HepG2 (cell line): Measurements from ENCODE around the gene C14orf93. TPM values are rescaled to one million over a fixed set of nuclear protein-coding genes. Genes with fewer than 3 reads are reported as not detected.

Source experiments
- ATAC-seq: fragments of 200-7000 bp; cut with Tn5 transposase; 3 replicates; pipeline ENCODE4 v1.9.1; 2020; ENCODE audit warnings: mild to moderate bottlenecking, moderate library complexity
- BruUV-seq: library from RNA; stranded (reverse); fragments of 400-500 nt; replicated peaks from 2 replicates; lab custom pipeline; 2021; lab: Mats Ljungman, UMichigan
- CTCF ChIA-PET: fragments of 300-600 bp; formaldehyde crosslinking; extraction: SDS; loops from one replicate; lab custom pipeline; 2021; ENCODE audit warnings: low total read pairs, inconsistent platforms, low intra/inter-chr PET ratio; lab: Yijun Ruan, JAX
- POLR2A ChIA-PET: fragments of 350-600 bp; sonication (Branson Sonifier 250); formaldehyde crosslinking; loops from one replicate; lab custom pipeline; 2020; ENCODE audit warnings: antibody characterized with exemption, inconsistent platforms; lab: Yijun Ruan, JAX
- DNase-seq: peaks from one replicate; pipeline ENCODE4 v3.0.0-alpha.2; 2015; ENCODE audit warnings: low spot score
- FAIRE-seq: peaks from 3 replicates; lab custom pipeline; 2011; peaks lifted over from hg19 to GRCh38; lab: Jason Lieb, UNC
- H2AFZ ChIP-seq: one replicate; pipeline ENCODE4 v1.6.1; 2011; ENCODE audit warnings: low read length, inconsistent platforms
- H3K27ac ChIP-seq: fragments of 300-600 bp; 3 replicates; pipeline ENCODE4 v1.8.0; 2011; ENCODE audit warnings: mixed run types, mild to moderate bottlenecking, mixed read lengths, low read length, inconsistent platforms; ENCODE audit not compliant: insufficient read depth; ENCODE audit errors: extremely low read length
- H3K27me3 ChIP-seq, 2 experiments: fragments of 200-600 bp in 1 of 2; 2 replicates in 1 of 2; 3 replicates in 1 of 2; pipeline versions ENCODE4 v1.6.0 to v1.8.0; 2011; ENCODE audit warnings: low read length in 2 of 2, mild to moderate bottlenecking in 2 of 2, moderate library complexity in 2 of 2, inconsistent platforms in 1 of 2; ENCODE audit not compliant: insufficient read depth in 2 of 2, control insufficient read depth in 1 of 2
- H3K36me3 ChIP-seq, 2 experiments: fragments of 200-600 bp in 1 of 2; replicated peaks in 1 of 2; 2 replicates in 1 of 2; 3 replicates in 1 of 2; pipeline versions ENCODE4 v1.5.1 to v1.8.0; 2011; ENCODE audit warnings: low read length in 2 of 2, inconsistent platforms in 1 of 2; ENCODE audit not compliant: insufficient read depth in 2 of 2, control insufficient read depth in 1 of 2
- H3K4me1 ChIP-seq: 2 replicates; pipeline ENCODE4 v1.5.1; 2012; ENCODE audit warnings: low read length, inconsistent platforms; ENCODE audit not compliant: insufficient read depth
- H3K4me2 ChIP-seq: 2 replicates; pipeline ENCODE4 v1.6.0; 2011; ENCODE audit warnings: low read depth, low read length, inconsistent platforms
- H3K4me3 ChIP-seq, 3 experiments: fragments of 200-600 bp in 1 of 3; sonication (generic), shearing (Covaris generic) in 1 of 3; replicated peaks in 1 of 3; 2 replicates each; pipeline ENCODE4 v1.5.1; 2011 to 2016; ENCODE audit warnings: low read length in 3 of 3, inconsistent platforms in 2 of 3, low read depth in 2 of 3, mild to moderate bottlenecking in 2 of 3, control low read depth in 1 of 3, mixed read lengths in 1 of 3; ENCODE audit not compliant: insufficient read depth in 1 of 3
- H3K79me2 ChIP-seq: one replicate; pipeline ENCODE4 v1.6.1; 2011; ENCODE audit warnings: low read length, inconsistent platforms; ENCODE audit not compliant: insufficient read depth
- H3K9ac ChIP-seq: 2 replicates; pipeline ENCODE4 v1.6.0; 2011; ENCODE audit warnings: mild to moderate bottlenecking, low read depth, low read length, inconsistent platforms; ENCODE audit not compliant: insufficient read depth
- H3K9me3 ChIP-seq: 2 replicates; pipeline ENCODE4 v1.5.1; 2012; ENCODE audit warnings: mild to moderate bottlenecking, low read length
- H4K20me1 ChIP-seq: 2 replicates; pipeline ENCODE4 v1.6.0; 2011; ENCODE audit warnings: inconsistent platforms, mild to moderate bottlenecking, low read length, moderate library complexity; ENCODE audit not compliant: insufficient read depth
- CAMTA2 ChIP-seq: sonication (generic); formaldehyde crosslinking; IDR thresholded peaks from 2 replicates; pipeline ENCODE4 v1.4.0; 2020; ENCODE audit warnings: mild to moderate bottlenecking, missing genetic modification reagents, borderline replicate concordance
- DNMT1 ChIP-seq: sonication (generic); formaldehyde crosslinking; IDR thresholded peaks from 2 replicates; pipeline ENCODE4 v1.5.1; 2020; ENCODE audit warnings: mild to moderate bottlenecking, missing genetic modification reagents
- HOXA5 ChIP-seq: sonication (generic); formaldehyde crosslinking; IDR thresholded peaks from 2 replicates; pipeline ENCODE4 v1.4.0; 2020; ENCODE audit warnings: missing genetic modification reagents
- NFIC ChIP-seq: IDR thresholded peaks from 2 replicates; pipeline ENCODE4 v1.6.1; 2012; ENCODE audit warnings: mild to moderate bottlenecking, low read length, inconsistent platforms
- POLR2AphosphoS5 ChIP-seq: IDR thresholded peaks from 2 replicates; pipeline ENCODE4 v1.6.1; 2012; ENCODE audit warnings: low read depth, low read length
- PRPF4 ChIP-seq: fragments of 200-400 bp; formaldehyde crosslinking; IDR thresholded peaks from 2 replicates; pipeline ENCODE4 v1.6.1; 2016; ENCODE audit warnings: low read length, low read depth; ENCODE audit not compliant: poor library complexity, severe bottlenecking
- RFXANK ChIP-seq: IDR thresholded peaks from 2 replicates; pipeline ENCODE4 v1.6.1; 2016
- SALL1 ChIP-seq: sonication (generic); formaldehyde crosslinking; IDR thresholded peaks from 2 replicates; pipeline ENCODE4 v1.8.0; 2022; ENCODE audit warnings: mild to moderate bottlenecking, missing genetic modification reagents
- SOX5 ChIP-seq: IDR thresholded peaks from 2 replicates; pipeline ENCODE4 v1.6.1; 2016; ENCODE audit warnings: borderline replicate concordance
- SRSF4 ChIP-seq: fragments of 200-400 bp; formaldehyde crosslinking; IDR thresholded peaks from one replicate; pipeline ENCODE4 v1.6.1; 2018; ENCODE audit warnings: mild to moderate bottlenecking, low read depth, low read length, moderate library complexity; ENCODE audit not compliant: poor library complexity, severe bottlenecking
- SSRP1 ChIP-seq: IDR thresholded peaks from 2 replicates; pipeline ENCODE4 v1.6.1; 2016; ENCODE audit warnings: control low read depth
- TCF7L2 ChIP-seq: IDR thresholded peaks from 2 replicates; pipeline ENCODE4 v1.6.1; 2011; ENCODE audit warnings: mild to moderate bottlenecking, low read depth, low read length, moderate library complexity
- ZFP1 ChIP-seq: IDR thresholded peaks from 2 replicates; pipeline ENCODE4 v1.6.1; 2016
- ZNF232 ChIP-seq: sonication (generic); formaldehyde crosslinking; IDR thresholded peaks from 2 replicates; pipeline ENCODE4 v1.4.0; 2020; ENCODE audit warnings: missing genetic modification reagents, borderline replicate concordance
- ZNF652 ChIP-seq: IDR thresholded peaks from 2 replicates; pipeline ENCODE4 v1.6.1; 2016; ENCODE audit warnings: low read depth, borderline replicate concordance
- ZSCAN29 ChIP-seq: sonication (generic); formaldehyde crosslinking; conservative IDR thresholded peaks from 2 replicates; pipeline ENCODE4 v1.4.0; 2020; ENCODE audit warnings: mild to moderate bottlenecking, missing genetic modification reagents
- ZSCAN30 ChIP-seq: sonication (generic); formaldehyde crosslinking; IDR thresholded peaks from 2 replicates; pipeline ENCODE4 v1.5.0; 2020; ENCODE audit warnings: mild to moderate bottlenecking, missing genetic modification reagents
- WGBS: methylation state at CpG from one replicate; pipeline ENCODE4 v1.1.6; 2017; ENCODE audit warnings: low lambda C conversion rate; 5-methylcytosine and 5-hydroxymethylcytosine counted together
- in situ Hi-C: cut with HindIII; loops from 2 replicates; pipeline ENCODE4 v1.10.0; 2017; ENCODE audit warnings: low pct_unique_long_range_greater_than_20kb; ENCODE audit not compliant: extremely low pct_ligation_motif_present
- intact Hi-C: fragments of 100-400 bp; cut with micrococcal nuclease; formaldehyde crosslinking; loops from one replicate; pipeline ENCODE4 v1.10.0; 2022; ENCODE audit not compliant: unreplicated experiment
- polyA plus RNA-seq, 8 experiments: library from polyadenylated mRNA; depleted of rRNA in 3 of 8; stranded (reverse) in 7 of 8; unstranded in 1 of 8; fragments of >200 nt; fragmentation: Illumina TruSeq in 4 of 8; extraction: Trizol in 4 of 8; gene quantifications; 2 replicates each; pipeline versions ENCODE4 v1.2.1 to v1.2.3, GENCODE V29; 2011 to 2016; ENCODE audit warnings: low read depth in 4 of 8, missing spikeins in 1 of 8, mixed read lengths in 1 of 8; ENCODE audit not compliant: insufficient read depth in 1 of 8
- total RNA-seq, 5 experiments: library from RNA; depleted of rRNA; stranded (reverse); fragments of >200 nt; fragmentation: Illumina TruSeq; extraction: Trizol; gene quantifications; 2 replicates each; pipeline ENCODE4 v1.2.3, GENCODE V29; 2016; ENCODE audit warnings: low read depth in 1 of 5
- TF ChIP-seq, protein P1 (sequence below): sonication (generic); formaldehyde crosslinking; IDR thresholded peaks from 2 replicates; pipeline ENCODE4 v1.5.0; 2020; ENCODE audit warnings: missing genetic modification reagents
- TF ChIP-seq, protein P2 (sequence below): sonication (generic); formaldehyde crosslinking; IDR thresholded peaks from 2 replicates; pipeline ENCODE4 v1.4.0; 2020; ENCODE audit warnings: missing genetic modification reagents, borderline replicate concordance

Gene C14orf93
- total and polyA plus RNA-seq, 2 of the 13 experiments (the other 11 are each of a cell fraction or from before 2014, with no cell fraction given), result 11.4 to 22.5 TPM

DNA sequence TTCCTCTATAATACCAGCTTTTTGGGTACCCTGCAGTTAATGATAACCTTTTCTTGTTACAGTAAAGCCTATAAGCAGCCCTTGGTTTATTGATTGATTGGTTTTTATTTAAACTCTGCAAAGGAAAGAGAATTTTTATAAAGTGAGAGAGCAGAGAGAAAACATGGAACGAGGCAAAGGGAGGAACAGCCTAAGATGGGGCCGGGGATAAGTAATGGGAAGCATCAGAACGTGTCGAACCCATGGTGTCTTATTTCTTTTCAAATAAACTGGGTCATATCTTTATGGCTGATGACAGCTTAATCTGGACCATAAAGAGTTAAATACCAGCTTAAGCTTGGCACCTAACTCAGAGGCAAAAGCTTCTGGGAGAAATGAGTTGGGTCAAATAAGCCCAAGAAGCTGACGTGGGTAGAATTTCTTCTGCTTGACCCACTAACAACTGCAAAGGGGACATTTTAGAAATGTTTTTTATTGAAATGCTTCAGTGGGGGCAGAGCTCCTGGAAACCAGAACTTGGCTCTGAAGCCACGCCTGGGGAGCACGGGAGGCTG is 12.0 kb upstream of the C14orf93 start:
- ChIA-PET CTCF (no interaction called here), POLR2A (interaction anchor here (1.0 to 15.1 kb wide), 5 partner anchors 9 to 27 kb away, joined by 3 to 203 read pairs (median 4); no protein-coding TSS in a partner anchor)
- no peak for FAIRE-seq
- 0 out of 2 replicates have a peak, but pooled peaks cover 6% of the 10 kb centered on the region for H4K20me1 ChIP-seq
- intact Hi-C loops, result no loop called here
- peaks cover 17% of the 10 kb centered on the region for H3K4me1 ChIP-seq
- H3K4me2 ChIP-seq, result no peak overlapping the region
- no peak overlapping the region for H3K4me3 ChIP-seq
- no TSS peak for BruUV-seq
- in situ Hi-C loops, result no loop called here
- no peaks in the 10 kb centered on the region for H3K27me3 ChIP-seq
- no peak for DNase-seq
- peaks cover 12 to 20% of the 10 kb centered on the region in 2 experiments for H3K36me3 ChIP-seq
- H3K9ac ChIP-seq, result no peak overlapping the region
- no peak overlapping the region for H3K27ac ChIP-seq
- 93% methylated on average over 7 of the region's 7 CpGs for WGBS
- H3K79me2 ChIP-seq, result no peaks in the 10 kb centered on the region
- H2AFZ ChIP-seq, result no peak overlapping the region
- no peak for ATAC-seq
- H3K9me3 ChIP-seq, result no peaks in the 10 kb centered on the region
- TF ChIP-seq TCF7L2, result 0 out of 2 replicates have a peak, but pooled peaks have one; percentile 12
- no peak for TF ChIP-seq SALL1 (CRISPR knock-in tag)
- no peak for TF ChIP-seq RFXANK
- TF ChIP-seq ZFP1, result no peak
- TF ChIP-seq, protein P1, sequence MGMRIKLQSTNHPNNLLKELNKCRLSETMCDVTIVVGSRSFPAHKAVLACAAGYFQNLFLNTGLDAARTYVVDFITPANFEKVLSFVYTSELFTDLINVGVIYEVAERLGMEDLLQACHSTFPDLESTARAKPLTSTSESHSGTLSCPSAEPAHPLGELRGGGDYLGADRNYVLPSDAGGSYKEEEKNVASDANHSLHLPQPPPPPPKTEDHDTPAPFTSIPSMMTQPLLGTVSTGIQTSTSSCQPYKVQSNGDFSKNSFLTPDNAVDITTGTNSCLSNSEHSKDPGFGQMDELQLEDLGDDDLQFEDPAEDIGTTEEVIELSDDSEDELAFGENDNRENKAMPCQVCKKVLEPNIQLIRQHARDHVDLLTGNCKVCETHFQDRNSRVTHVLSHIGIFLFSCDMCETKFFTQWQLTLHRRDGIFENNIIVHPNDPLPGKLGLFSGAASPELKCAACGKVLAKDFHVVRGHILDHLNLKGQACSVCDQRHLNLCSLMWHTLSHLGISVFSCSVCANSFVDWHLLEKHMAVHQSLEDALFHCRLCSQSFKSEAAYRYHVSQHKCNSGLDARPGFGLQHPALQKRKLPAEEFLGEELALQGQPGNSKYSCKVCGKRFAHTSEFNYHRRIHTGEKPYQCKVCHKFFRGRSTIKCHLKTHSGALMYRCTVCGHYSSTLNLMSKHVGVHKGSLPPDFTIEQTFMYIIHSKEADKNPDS, result 0 out of 2 replicates have a peak, but pooled peaks have one; percentile 20
- TF ChIP-seq HOXA5 (CRISPR knock-in tag), result no peak
- no peak for TF ChIP-seq ZSCAN29
- TF ChIP-seq CAMTA2, result no peak
- no peak for TF ChIP-seq DNMT1
- peak; percentile 81 for TF ChIP-seq ZNF652 (CRISPR knock-in tag)
- TF ChIP-seq PRPF4, result no peak
- TF ChIP-seq SSRP1, result 0 out of 2 replicates have a peak, but pooled peaks have one; percentile 53
- no peak for TF ChIP-seq SRSF4
- no peak for TF ChIP-seq SOX5
- TF ChIP-seq ZNF232 (CRISPR knock-in tag), result no peak
- TF ChIP-seq POLR2AphosphoS5, result 0 out of 2 replicates have a peak, but pooled peaks have one; percentile 30
- TF ChIP-seq, protein P2, sequence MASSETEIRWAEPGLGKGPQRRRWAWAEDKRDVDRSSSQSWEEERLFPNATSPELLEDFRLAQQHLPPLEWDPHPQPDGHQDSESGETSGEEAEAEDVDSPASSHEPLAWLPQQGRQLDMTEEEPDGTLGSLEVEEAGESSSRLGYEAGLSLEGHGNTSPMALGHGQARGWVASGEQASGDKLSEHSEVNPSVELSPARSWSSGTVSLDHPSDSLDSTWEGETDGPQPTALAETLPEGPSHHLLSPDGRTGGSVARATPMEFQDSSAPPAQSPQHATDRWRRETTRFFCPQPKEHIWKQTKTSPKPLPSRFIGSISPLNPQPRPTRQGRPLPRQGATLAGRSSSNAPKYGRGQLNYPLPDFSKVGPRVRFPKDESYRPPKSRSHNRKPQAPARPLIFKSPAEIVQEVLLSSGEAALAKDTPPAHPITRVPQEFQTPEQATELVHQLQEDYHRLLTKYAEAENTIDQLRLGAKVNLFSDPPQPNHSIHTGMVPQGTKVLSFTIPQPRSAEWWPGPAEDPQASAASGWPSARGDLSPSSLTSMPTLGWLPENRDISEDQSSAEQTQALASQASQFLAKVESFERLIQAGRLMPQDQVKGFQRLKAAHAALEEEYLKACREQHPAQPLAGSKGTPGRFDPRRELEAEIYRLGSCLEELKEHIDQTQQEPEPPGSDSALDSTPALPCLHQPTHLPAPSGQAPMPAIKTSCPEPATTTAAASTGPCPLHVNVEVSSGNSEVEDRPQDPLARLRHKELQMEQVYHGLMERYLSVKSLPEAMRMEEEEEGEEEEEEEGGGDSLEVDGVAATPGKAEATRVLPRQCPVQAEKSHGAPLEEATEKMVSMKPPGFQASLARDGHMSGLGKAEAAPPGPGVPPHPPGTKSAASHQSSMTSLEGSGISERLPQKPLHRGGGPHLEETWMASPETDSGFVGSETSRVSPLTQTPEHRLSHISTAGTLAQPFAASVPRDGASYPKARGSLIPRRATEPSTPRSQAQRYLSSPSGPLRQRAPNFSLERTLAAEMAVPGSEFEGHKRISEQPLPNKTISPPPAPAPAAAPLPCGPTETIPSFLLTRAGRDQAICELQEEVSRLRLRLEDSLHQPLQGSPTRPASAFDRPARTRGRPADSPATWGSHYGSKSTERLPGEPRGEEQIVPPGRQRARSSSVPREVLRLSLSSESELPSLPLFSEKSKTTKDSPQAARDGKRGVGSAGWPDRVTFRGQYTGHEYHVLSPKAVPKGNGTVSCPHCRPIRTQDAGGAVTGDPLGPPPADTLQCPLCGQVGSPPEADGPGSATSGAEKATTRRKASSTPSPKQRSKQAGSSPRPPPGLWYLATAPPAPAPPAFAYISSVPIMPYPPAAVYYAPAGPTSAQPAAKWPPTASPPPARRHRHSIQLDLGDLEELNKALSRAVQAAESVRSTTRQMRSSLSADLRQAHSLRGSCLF (CRISPR knock-in tag), result no peak
- TF ChIP-seq ZSCAN30 (CRISPR knock-in tag), result no peak
- no peak for TF ChIP-seq NFIC
